Fibroblast of lung (primary cell): ENCODE measurements around the gene TBL1Y. TPM values are rescaled to one million over a fixed set of nuclear protein-coding genes. Genes with fewer than 3 reads are reported as not detected.
"Not testable (repeated sequence)": the region's sequence is repeated elsewhere in the genome, so short reads cannot be mapped to it uniquely, and the experiment has no call there.

Experiments
- DNase-seq, 2 donors: peaks; one replicate each; pipeline versions ENCODE4 v3.0.0 to v3.0.0-alpha.2; 2010; ENCODE audit warnings: low read depth in 2 of 2
- H2AFZ ChIP-seq: 2 replicates; pipeline ENCODE4 v1.5.1; 2012; ENCODE audit warnings: low read length, control low read depth, inconsistent platforms
- H3K27ac ChIP-seq: 2 replicates; pipeline ENCODE4 v1.5.1; 2011; ENCODE audit warnings: low read length, control low read depth; ENCODE audit not compliant: insufficient read depth
- H3K27me3 ChIP-seq: 2 replicates; pipeline ENCODE4 v1.5.1; 2011; ENCODE audit warnings: mild to moderate bottlenecking, low read length; ENCODE audit not compliant: control insufficient read depth, insufficient read depth
- H3K36me3 ChIP-seq: 2 replicates; pipeline ENCODE4 v1.5.1; 2011; ENCODE audit warnings: low read length; ENCODE audit not compliant: control insufficient read depth, insufficient read depth
- H3K4me1 ChIP-seq: 2 replicates; pipeline ENCODE4 v1.5.1; 2011; ENCODE audit warnings: low read length; ENCODE audit not compliant: control insufficient read depth, insufficient read depth; ENCODE audit errors: extremely low read depth
- H3K4me2 ChIP-seq: 2 replicates; pipeline ENCODE4 v1.5.1; 2011; ENCODE audit warnings: low read length, control low read depth; ENCODE audit not compliant: insufficient read depth; ENCODE audit errors: extremely low read depth
- H3K4me3 ChIP-seq, 4 experiments: fragments of 200-600 bp in 1 of 4; sonication (generic) in 1 of 4; replicated peaks in 1 of 4; 2 replicates each; pipeline ENCODE4 v1.5.1; 2011 to 2016; ENCODE audit warnings: low read length in 4 of 4, low read depth in 3 of 4, mild to moderate bottlenecking in 3 of 4, control low read depth in 2 of 4, inconsistent platforms in 1 of 4, mixed read lengths in 1 of 4; ENCODE audit not compliant: insufficient read depth in 1 of 4; ENCODE audit errors: control extremely low read depth in 1 of 4
- H3K79me2 ChIP-seq: 2 replicates; pipeline ENCODE4 v1.5.1; 2012; ENCODE audit warnings: mild to moderate bottlenecking, low read length, inconsistent platforms; ENCODE audit not compliant: control insufficient read depth, insufficient read depth
- H3K9ac ChIP-seq: 2 replicates; pipeline ENCODE4 v1.5.1; 2011; ENCODE audit warnings: mild to moderate bottlenecking, low read length, control low read depth; ENCODE audit not compliant: insufficient read depth
- H3K9me3 ChIP-seq: 2 replicates; pipeline ENCODE4 v1.5.1; 2012; ENCODE audit warnings: low read depth, low read length; ENCODE audit not compliant: control insufficient read depth, insufficient read depth
- H4K20me1 ChIP-seq: 2 replicates; pipeline ENCODE4 v1.5.1; 2011; ENCODE audit warnings: low read length; ENCODE audit not compliant: control insufficient read depth, insufficient read depth; ENCODE audit errors: extremely low read depth
- CTCF ChIP-seq, 2 donors: IDR thresholded peaks in 1 of 2; conservative IDR thresholded peaks in 1 of 2; 1 replicate in 1 of 2; 2 replicates in 1 of 2; pipeline ENCODE4 v1.5.1; 2011 to 2012; ENCODE audit warnings: low read length in 2 of 2, control low read depth in 1 of 2, inconsistent platforms in 1 of 2, low read depth in 1 of 2, mild to moderate bottlenecking in 1 of 2
- EZH2 ChIP-seq: IDR thresholded peaks from 2 replicates; pipeline ENCODE4 v1.5.1; 2012; ENCODE audit warnings: low read length, control low read depth, mild to moderate bottlenecking; ENCODE audit errors: missing control alignments
- polyA minus RNA-seq: library from RNA; depleted of rRNA, polyadenylated mRNA; stranded (reverse); fragments of >200 nt; gene quantifications from 2 replicates; pipeline ENCODE4 v1.2.3, GENCODE V29; 2011; ENCODE audit warnings: low replicate concordance
- polyA plus RNA-seq, 2 donors: library from polyadenylated mRNA; depleted of rRNA in 1 of 2; stranded (reverse) in 1 of 2; unstranded in 1 of 2; fragments of >200 nt; gene quantifications; 2 replicates each; pipeline ENCODE4 v1.2.1, GENCODE V29; 2011 to 2012; ENCODE audit warnings: missing spikeins in 1 of 2
- total RNA-seq: library from RNA; depleted of rRNA; stranded (reverse); fragments of >200 nt; gene quantifications from 2 replicates; pipeline ENCODE4 v1.2.1, GENCODE V29; 2014

The TBL1Y gene
- total RNA-seq (not detected in 2 replicates), polyA plus RNA-seq (not detected in 2 replicates), polyA minus RNA-seq (not detected in 2 replicates)
- not detected in 2 replicates for polyA plus RNA-seq (2012)

GRCh38 chrY:6910372-6911252 lies at the start of gene TBL1Y:
TBL1Y (plus strand) TSS chrY:6910697; CDS start chrY:7025085, 114,388 bp downstream.
- no peak within 1 kb of the TSS for H3K4me2 ChIP-seq
- no peaks in the 10 kb centered on the region for H4K20me1 ChIP-seq
- no peak within 1 kb of the TSS for H3K4me3 ChIP-seq
- no peaks in the 10 kb centered on the region for H3K27me3 ChIP-seq
- no peaks in the 10 kb centered on the region for H3K9me3 ChIP-seq
- no peak for TF ChIP-seq EZH2
- no peak for TF ChIP-seq CTCF (conservative IDR thresholded peaks at IDR 0.05 in 1 of 2, IDR thresholded peaks at IDR 0.05 in 1 of 2; ENCODE audit: low read depth in 1 of 2, low read length in 2 of 2)
- no peaks in the 10 kb centered on the region for H3K4me1 ChIP-seq
- H2AFZ ChIP-seq = no peak within 1 kb of the TSS
- H3K36me3 ChIP-seq = no peaks in the 10 kb centered on the region
- H3K27ac ChIP-seq = no peak within 1 kb of the TSS
- no peaks in the 10 kb centered on the region for H3K79me2 ChIP-seq
- DNase-seq = no peak
- no peak within 1 kb of the TSS for H3K9ac ChIP-seq

GRCh38 chrY:6894496-6894895 lies 16.0 kb upstream of the TBL1Y start:
- no peak overlapping the region for H2AFZ ChIP-seq

GRCh38 chrY:6895236-6895635 lies 15.3 kb upstream of the TBL1Y start:
- TF ChIP-seq CTCF (conservative IDR thresholded peaks at IDR 0.05 in 1 of 2, IDR thresholded peaks at IDR 0.05 in 1 of 2; ENCODE audit: low read depth in 1 of 2, low read length in 2 of 2) = no peak
- no peak for TF ChIP-seq EZH2
- Histone ChIP-seq H3K79me2 (no peaks in the 10 kb centered on the region), H2AFZ (no peak overlapping the region), H3K36me3 (no peaks in the 10 kb centered on the region), H3K27ac (no peak overlapping the region), H3K9ac (no peak overlapping the region), H3K4me2 (no peak overlapping the region), H3K4me1 (no peaks in the 10 kb centered on the region), H4K20me1 (no peaks in the 10 kb centered on the region), H3K27me3 (no peaks in the 10 kb centered on the region), H3K4me3 (no peak overlapping the region), H3K9me3 (no peaks in the 10 kb centered on the region)
- DNase-seq = no peak

More at GRCh38 chrY:6894496-6894895, 16.0 kb upstream of the TBL1Y start:
- TF ChIP-seq EZH2 = no peak
- Histone ChIP-seq H3K9ac (no peak overlapping the region), H3K27ac (no peak overlapping the region), H3K4me3 (no peak overlapping the region), H3K79me2 (no peaks in the 10 kb centered on the region), H3K4me2 (no peak overlapping the region), H3K4me1 (no peaks in the 10 kb centered on the region), H4K20me1 (no peaks in the 10 kb centered on the region), H3K9me3 (no peaks in the 10 kb centered on the region), H3K36me3 (no peaks in the 10 kb centered on the region), H3K27me3 (no peaks in the 10 kb centered on the region)
- DNase-seq = no peak

- not testable (repeated sequence) for DNase-seq, H3K79me2 ChIP-seq, H2AFZ ChIP-seq, H3K4me2 ChIP-seq, H3K4me1 ChIP-seq, H3K36me3 ChIP-seq, H3K4me3 ChIP-seq, H3K9me3 ChIP-seq, H4K20me1 ChIP-seq, H3K27me3 ChIP-seq, H3K27ac ChIP-seq, H3K9ac ChIP-seq
Measured at GRCh38 chrY:6902116-6902515, 8.4 kb upstream of the TBL1Y start.
